ENCODE data around the gene OOSP1. TPM values are rescaled to one million over a fixed set of nuclear protein-coding genes. Genes with fewer than 3 reads are reported as not detected.

Gene OOSP1
- total and polyA plus RNA-seq, 7 donors = not detected

DNA sequence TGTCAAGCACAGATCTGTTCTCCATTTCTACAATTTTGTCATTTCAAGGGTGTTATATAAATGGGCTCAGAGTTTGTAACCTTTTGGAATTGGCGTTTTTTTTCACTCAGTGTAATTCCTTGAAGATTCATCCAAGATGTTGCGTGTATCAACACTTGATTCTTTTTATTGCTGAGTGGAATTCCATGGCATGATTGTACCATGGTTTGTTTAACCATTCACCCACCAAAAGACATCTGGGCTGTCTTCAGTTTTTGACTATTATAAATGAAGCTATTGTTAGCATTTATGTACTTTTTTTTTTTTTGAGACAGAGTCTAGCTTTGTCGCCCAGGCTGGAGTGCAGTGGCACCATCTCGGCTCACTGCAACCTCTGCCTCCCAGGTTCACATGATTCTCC lies 2.9 kb downstream of the OOSP1 start:
- Histone ChIP-seq H3K36me3 (no peaks in the 10 kb centered on the region), H3K27me3 (no peaks in the 10 kb centered on the region), H3K4me1 (no peaks in the 10 kb centered on the region), H3K9me3 (no peaks in the 10 kb centered on the region), H3K27ac (no peak overlapping the region), H3K4me3 (no peak overlapping the region)
- 87 to 89% methylated on average over 4 of the region's 4 CpGs for WGBS, 2 donors
- intact Hi-C loops (cut with DNase I) = no loop called here
- TF ChIP-seq POLR2A (IDR thresholded peaks at IDR 0.05) = no peak
- TF ChIP-seq POLR2AphosphoS5 (IDR thresholded peaks at IDR 0.05) = no peak
- no peak for TF ChIP-seq EP300 (IDR thresholded peaks at IDR 0.05)
- TF ChIP-seq CTCF (IDR thresholded peaks at IDR 0.05) = no peak
- no peak for DNase-seq

DNA sequence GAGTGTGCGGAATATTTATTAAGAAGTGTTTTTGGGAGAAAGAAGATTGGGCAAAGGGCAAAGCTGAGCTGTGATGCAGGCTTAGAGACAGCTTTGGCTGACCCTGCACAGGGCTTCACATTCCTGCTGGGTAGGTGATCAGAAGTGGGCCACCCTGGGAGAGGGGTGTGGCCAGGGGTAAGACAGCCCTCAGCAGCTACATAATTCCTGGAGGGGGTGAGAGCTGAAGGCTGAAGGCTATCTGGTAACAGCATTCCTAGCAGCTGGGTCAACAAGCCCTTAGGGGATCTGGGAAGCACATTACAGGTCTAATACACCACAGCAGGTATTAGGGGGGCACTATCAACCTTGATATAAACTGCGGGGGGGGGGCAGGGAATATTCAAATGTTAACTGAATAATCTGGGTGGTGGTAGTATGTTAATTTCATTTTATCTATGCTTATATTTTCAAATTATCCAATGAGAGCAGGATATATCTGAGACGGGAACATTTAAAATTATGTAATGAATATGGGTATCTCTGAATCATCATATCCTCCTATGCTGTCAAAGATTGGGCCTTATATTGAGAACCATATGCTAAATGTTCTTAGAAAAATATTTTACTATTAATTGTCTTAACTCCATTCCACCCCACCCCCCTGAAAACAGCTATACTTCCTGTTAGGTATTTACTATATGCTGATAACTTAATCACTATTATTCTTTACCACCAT lies 5.9 kb downstream of the OOSP1 start:
- H3K27ac ChIP-seq = no peak overlapping the region
- 94 to 97% methylated on average over 3 of the region's 3 CpGs for WGBS, 2 donors
- no peaks in the 10 kb centered on the region for H3K27me3 ChIP-seq
- no peaks in the 10 kb centered on the region for H3K4me1 ChIP-seq
- no peak for TF ChIP-seq CTCF (IDR thresholded peaks at IDR 0.05)
- no peak for TF ChIP-seq POLR2A (IDR thresholded peaks at IDR 0.05)
- no peak for TF ChIP-seq POLR2AphosphoS5 (IDR thresholded peaks at IDR 0.05)
- TF ChIP-seq EP300 (IDR thresholded peaks at IDR 0.05) = no peak
- no peak for DNase-seq
- intact Hi-C loops (cut with DNase I) = no loop called here
- H3K4me3 ChIP-seq = no peak overlapping the region
- H3K36me3 ChIP-seq = no peaks in the 10 kb centered on the region
- H3K9me3 ChIP-seq = no peaks in the 10 kb centered on the region

DNA sequence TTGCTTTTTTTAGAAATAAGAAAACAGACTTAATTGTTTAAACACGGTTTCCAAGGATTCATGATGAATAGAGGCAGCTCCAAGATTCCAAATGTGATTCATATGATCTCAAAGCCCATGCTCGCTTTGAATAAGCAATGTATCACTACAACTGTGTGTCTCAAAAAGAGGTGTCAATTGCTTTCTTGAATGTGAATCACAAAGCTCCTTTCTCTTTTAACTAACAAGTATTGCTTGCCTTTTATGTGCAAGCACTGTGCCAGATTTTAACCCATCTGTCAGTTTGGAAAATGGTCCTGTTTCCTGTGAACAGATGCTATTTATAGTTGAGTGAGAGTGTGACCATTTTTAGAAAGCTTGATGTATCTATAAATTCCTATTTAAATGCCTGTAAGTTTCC lies 6.5 kb downstream of the OOSP1 start:
- WGBS, 2 donors = 71 to 87% methylated on average over 2 of the region's 2 CpGs
- TF ChIP-seq CTCF (IDR thresholded peaks at IDR 0.05) (no peak), POLR2A (IDR thresholded peaks at IDR 0.05) (no peak), EP300 (IDR thresholded peaks at IDR 0.05) (no peak), POLR2AphosphoS5 (IDR thresholded peaks at IDR 0.05) (no peak)
- intact Hi-C loops (cut with DNase I) = no loop called here
- Histone ChIP-seq H3K4me1 (no peaks in the 10 kb centered on the region), H3K4me3 (no peak overlapping the region), H3K27ac (no peak overlapping the region), H3K9me3 (no peaks in the 10 kb centered on the region), H3K36me3 (no peaks in the 10 kb centered on the region), H3K27me3 (no peaks in the 10 kb centered on the region)
- no peak for DNase-seq

DNA sequence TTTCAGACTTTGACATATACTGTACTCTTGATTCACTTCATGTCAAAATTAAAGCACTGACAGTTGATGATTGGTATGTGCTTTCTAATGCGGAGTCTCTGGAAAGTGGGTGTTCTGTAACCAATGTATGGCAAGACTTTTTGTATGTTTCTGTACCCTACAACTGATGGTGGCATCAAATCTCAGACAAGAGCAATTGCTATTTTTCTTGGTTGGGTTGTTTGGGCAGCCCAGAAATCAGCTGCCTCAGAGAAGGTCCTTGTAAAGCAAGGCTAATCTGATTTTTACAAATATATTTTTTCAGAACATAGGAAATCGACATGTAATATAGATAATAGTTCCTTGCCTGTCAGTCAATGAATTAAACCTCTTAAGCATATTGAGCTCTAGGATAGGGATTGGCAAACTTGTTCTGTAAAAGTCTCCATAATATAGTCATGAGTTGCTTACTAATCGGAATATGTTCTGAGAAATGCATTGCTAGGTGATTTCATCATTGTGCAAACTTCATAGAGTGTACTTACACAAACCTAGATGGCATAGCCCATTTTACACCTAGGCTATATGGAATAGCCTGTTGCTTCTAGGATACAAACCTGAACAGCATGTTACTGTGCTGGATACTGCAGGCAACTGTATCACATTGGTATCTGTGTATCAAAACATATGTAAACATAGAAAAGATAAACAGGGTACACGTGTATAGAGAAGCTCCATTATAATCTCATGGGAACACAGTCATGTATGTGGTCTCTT lies 15.4 kb downstream of the OOSP1 start:
- H3K4me1 ChIP-seq = peaks cover 0 to 6% (median 0%) of the 10 kb centered on the region in 4 donors
- H3K27ac ChIP-seq = no peak overlapping the region
- H3K9me3 ChIP-seq = no peaks in the 10 kb centered on the region
- no peaks in the 10 kb centered on the region for H3K36me3 ChIP-seq
- intact Hi-C loops (cut with DNase I) = no loop called here
- no peak overlapping the region for H3K4me3 ChIP-seq
- WGBS, 2 donors = 75 to 85% methylated on average over 4 of the region's 4 CpGs
- TF ChIP-seq POLR2A (IDR thresholded peaks at IDR 0.05) (no peak), EP300 (IDR thresholded peaks at IDR 0.05) (no peak), CTCF (IDR thresholded peaks at IDR 0.05) (no peak), POLR2AphosphoS5 (IDR thresholded peaks at IDR 0.05) (no peak)
- DNase-seq = no peak
- H3K27me3 ChIP-seq = no peaks in the 10 kb centered on the region
